Measurements from ENCODE around the gene PER3.

PER3 gene

DNA sequence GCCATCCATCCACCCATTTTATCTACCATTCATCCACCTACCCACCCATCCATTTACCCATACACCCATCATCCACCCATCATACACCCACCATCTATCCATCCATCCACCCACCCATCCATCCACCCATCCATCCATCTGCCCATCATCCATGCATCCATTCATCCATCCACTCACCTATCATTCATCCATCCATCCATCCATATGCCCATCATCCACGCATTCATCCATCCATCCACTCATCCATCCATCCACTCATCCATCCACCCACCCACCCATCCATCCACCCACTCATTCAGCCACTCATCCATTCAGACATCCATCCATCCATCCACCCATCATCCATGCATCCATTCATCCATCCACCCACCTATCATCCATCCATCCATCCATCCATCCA is 100.7 kb downstream of the PER3 start:
- Histone ChIP-seq H3K36me3 (ENCODE audit: insufficient read depth, low read length) (no peaks in the 10 kb centered on the region), H3K27me3 (ENCODE audit: control insufficient read depth, insufficient read depth, low read length) (peaks cover 23% of the 10 kb centered on the region)

DNA sequence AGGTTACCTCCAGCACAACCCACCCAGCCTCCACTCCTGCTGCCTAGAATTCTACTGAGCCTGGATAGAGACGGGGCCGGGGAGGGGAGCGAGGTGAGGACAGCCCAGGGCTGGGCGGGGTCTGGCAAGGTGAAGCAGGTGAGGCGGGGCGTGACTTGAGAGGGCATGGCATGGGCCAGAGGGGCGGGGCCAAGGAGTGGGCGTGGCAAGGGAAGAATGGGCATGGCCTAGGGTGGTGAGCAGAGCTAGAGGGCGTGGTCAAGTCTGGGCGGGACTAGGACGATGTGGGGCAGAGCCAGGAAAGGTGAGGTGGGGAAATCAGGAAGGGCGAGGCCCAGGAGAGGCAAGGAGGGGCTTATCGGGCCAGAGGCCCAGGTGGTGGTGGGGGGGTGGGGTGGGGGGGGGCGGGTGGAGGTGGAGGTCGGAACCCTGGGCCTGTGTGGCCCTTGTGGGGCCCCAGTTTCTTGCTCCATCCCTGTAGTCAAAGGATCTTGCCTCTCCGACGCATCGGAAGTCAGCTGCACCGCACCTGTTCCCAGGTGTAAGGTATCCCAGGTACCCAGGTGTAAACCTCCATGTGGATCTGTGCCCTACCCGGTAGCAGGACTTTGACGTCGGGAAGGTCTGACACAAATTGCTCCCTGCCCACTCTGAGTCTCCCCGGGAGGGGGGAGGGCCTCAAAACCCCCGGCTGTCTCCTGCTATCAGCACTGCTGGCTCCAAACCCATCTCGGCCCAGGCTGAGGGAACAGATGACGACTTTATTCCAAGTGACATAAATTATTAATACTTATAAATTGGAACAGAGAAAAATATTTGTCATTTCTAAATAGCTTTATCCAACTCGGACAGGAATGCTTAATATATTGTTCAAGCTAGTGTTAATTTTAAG is 101.7 kb downstream of the PER3 start:
- H3K27me3 ChIP-seq (ENCODE audit: control insufficient read depth, insufficient read depth, low read length), result peaks cover 19% of the 10 kb centered on the region
- H3K36me3 ChIP-seq (ENCODE audit: insufficient read depth, low read length), result no peaks in the 10 kb centered on the region
- peak overlapping the region; percentile 64 for H3K4me2 ChIP-seq (ENCODE audit: low read length)
- no peak overlapping the region for H3K4me3 ChIP-seq (ENCODE audit: low read length)
- H3K9me3 ChIP-seq (replicated peaks; ENCODE audit: low read length), result no peaks in the 10 kb centered on the region
- H3K4me1 ChIP-seq (ENCODE audit: control insufficient read depth, insufficient read depth, low read length), result no peaks in the 10 kb centered on the region
- H3K9ac ChIP-seq (ENCODE audit: low read depth, low read length), result no peak overlapping the region

More for the DNA sequence above, 100.7 kb downstream of the PER3 start:
- Histone ChIP-seq H3K4me1 (ENCODE audit: control insufficient read depth, insufficient read depth, low read length) (no peaks in the 10 kb centered on the region), H3K9ac (ENCODE audit: low read depth, low read length) (no peak overlapping the region), H3K9me3 (replicated peaks; ENCODE audit: low read length) (no peaks in the 10 kb centered on the region), H3K4me2 (ENCODE audit: low read length) (no peak overlapping the region), H3K4me3 (ENCODE audit: low read length) (no peak overlapping the region)

DNA sequence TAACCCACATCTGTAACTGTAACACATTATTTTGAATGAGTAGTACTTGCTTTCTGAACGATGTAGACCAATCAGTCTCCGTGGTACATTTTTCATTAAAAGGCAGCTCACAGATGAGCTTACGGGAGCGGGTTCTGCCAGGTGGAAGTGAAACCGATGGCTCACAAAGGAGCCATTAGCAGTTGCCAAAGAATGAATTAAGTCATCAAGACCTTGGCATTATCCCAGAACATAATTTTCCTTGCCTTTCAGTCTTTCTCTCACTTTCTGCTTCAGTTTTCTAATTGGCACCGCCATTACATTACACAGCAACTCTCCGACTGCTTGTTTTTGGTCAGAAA is 102.3 kb downstream of the PER3 start:
- peak overlapping the region; percentile 43 for H3K4me3 ChIP-seq (ENCODE audit: low read length)
- no peak overlapping the region for H3K9ac ChIP-seq (ENCODE audit: low read depth, low read length)
- no peaks in the 10 kb centered on the region for H3K9me3 ChIP-seq (replicated peaks; ENCODE audit: low read length)
- peaks cover 18% of the 10 kb centered on the region for H3K27me3 ChIP-seq (ENCODE audit: control insufficient read depth, insufficient read depth, low read length)
- no peaks in the 10 kb centered on the region for H3K36me3 ChIP-seq (ENCODE audit: insufficient read depth, low read length)
- no peaks in the 10 kb centered on the region for H3K4me1 ChIP-seq (ENCODE audit: control insufficient read depth, insufficient read depth, low read length)
- H3K4me2 ChIP-seq (ENCODE audit: low read length), result peak overlapping the region; percentile 64

DNA sequence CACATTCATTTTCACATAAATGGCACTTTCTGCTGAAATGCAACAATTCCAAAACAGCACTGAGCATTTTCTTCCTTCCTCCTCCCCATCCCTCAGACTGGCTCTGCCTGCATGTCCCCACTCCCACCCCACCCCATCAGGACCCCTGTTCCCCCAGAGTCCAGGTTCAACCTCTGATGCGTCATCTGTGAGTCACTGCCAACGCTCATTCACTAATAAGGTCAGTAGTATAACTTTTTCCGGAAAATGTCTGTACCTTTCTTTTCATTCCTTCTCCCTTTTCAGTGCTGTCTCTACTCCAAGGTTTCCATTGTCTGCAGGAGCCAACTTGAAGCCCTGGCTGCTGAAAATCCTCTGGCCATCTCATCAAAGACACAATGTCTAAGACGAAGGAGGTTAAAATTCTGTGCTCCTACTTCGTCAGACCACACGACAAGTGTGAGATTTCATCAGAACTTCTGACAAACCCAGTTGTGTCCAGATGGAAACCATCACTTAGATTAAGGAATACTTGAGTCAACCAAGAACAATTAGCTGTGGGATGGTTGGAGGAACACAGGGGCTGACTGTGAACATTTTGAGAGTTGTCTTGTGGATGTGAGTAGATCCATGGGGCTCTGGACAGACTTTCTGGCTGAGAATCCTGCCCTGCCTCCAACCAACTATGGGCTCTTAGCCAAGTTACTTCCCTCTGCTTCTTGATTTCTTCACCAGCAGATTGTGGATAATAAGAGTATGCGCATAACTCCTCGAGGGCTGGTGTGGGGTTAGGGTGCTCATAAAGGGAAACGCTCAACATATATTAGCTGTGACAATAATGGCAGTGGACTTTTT is 104.4 kb downstream of the PER3 start:
- Histone ChIP-seq H3K4me2 (ENCODE audit: low read length) (no peak overlapping the region), H3K27me3 (ENCODE audit: control insufficient read depth, insufficient read depth, low read length) (peaks cover 5% of the 10 kb centered on the region), H3K9me3 (replicated peaks; ENCODE audit: low read length) (no peaks in the 10 kb centered on the region), H3K4me1 (ENCODE audit: control insufficient read depth, insufficient read depth, low read length) (peaks cover 4% of the 10 kb centered on the region), H3K36me3 (ENCODE audit: insufficient read depth, low read length) (no peaks in the 10 kb centered on the region), H3K4me3 (ENCODE audit: low read length) (no peak overlapping the region), H3K9ac (ENCODE audit: low read depth, low read length) (no peak overlapping the region)

DNA sequence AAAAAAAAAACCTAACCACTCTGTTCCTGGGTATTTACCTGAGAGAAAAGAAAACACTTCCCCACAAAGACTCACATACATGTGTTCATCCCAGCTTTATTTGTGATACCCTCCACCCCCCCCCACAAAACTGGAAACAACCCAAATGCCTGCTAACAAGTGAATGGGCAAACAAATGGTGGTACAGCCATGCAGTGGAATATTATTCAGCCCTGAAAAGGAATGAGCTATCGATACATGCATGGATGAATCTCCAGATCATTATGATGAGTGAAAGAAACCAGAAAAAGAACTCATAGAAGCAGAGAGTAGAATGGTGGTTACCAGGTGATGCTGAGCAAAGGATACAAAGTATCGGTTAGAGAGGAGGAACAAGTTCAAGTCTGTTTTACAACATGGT is 106.8 kb downstream of the PER3 start:
- H3K27me3 ChIP-seq (ENCODE audit: control insufficient read depth, insufficient read depth, low read length), result peaks cover 5% of the 10 kb centered on the region
- H3K9ac ChIP-seq (ENCODE audit: low read depth, low read length), result no peak overlapping the region
- no peaks in the 10 kb centered on the region for H3K36me3 ChIP-seq (ENCODE audit: insufficient read depth, low read length)
- H3K4me3 ChIP-seq (ENCODE audit: low read length), result no peak overlapping the region
- H3K4me1 ChIP-seq (ENCODE audit: control insufficient read depth, insufficient read depth, low read length), result peaks cover 18% of the 10 kb centered on the region
- no peaks in the 10 kb centered on the region for H3K9me3 ChIP-seq (replicated peaks; ENCODE audit: low read length)
- H3K4me2 ChIP-seq (ENCODE audit: low read length), result no peak overlapping the region

DNA sequence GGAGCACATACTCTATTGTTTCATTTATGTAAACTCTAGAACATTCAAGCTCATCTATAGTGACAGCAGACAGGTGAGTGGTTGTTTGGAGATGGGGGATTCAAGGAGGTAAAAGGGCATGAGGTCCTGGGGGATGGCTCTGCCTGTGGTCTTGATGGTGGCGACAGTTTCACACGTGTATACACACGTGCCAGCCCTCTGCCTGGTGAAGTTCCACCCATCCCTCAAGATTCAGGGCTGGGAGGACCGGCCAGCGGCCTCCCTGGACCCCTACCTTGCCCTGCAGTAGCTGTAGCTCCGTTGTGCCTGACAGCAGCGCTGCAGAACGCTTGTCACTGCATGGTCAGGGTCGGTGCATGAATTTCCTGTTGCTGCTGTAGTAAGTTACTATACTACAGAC is 107.7 kb downstream of the PER3 start:
- Histone ChIP-seq H3K4me1 (ENCODE audit: control insufficient read depth, insufficient read depth, low read length) (peaks cover 18% of the 10 kb centered on the region), H3K9ac (ENCODE audit: low read depth, low read length) (no peak overlapping the region), H3K36me3 (ENCODE audit: insufficient read depth, low read length) (no peaks in the 10 kb centered on the region), H3K4me3 (ENCODE audit: low read length) (no peak overlapping the region), H3K27me3 (ENCODE audit: control insufficient read depth, insufficient read depth, low read length) (peaks cover 5% of the 10 kb centered on the region), H3K4me2 (ENCODE audit: low read length) (no peak overlapping the region), H3K9me3 (replicated peaks; ENCODE audit: low read length) (no peaks in the 10 kb centered on the region)

DNA sequence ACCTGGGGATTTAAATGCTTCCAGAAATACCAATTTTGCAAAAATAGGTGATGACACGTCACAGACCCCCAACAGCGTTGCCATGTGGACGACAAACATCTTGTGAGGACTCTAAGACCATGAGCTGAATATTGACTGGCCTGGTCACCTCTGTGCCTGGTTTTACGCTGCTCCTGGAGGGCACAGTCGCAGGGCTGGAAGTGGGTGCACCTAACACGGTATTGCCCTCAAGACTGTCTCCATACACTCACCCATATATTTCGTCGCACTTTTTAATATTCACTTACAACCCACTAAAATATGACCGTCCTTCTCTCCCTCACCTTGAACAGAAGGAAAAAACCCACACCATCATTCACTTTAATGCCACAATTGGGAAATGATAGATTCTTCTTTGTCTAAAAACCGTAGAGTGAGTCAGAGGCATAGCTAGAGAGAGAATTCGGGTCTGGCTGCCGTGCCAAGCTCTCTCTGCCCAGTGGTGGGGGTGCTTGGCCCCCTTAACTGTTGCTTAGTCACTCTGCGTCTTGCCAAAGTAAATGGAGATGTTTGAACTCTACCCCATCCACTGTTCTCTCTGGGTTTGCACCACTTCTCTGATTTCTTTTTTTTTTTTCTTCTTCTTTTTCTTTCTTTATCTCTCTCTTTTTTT is 109.6 kb downstream of the PER3 start:
- no peaks in the 10 kb centered on the region for H3K9me3 ChIP-seq (replicated peaks; ENCODE audit: low read length)
- H3K4me3 ChIP-seq (ENCODE audit: low read length), result no peak overlapping the region
- H3K4me2 ChIP-seq (ENCODE audit: low read length), result peak overlapping the region; percentile 63
- H3K27me3 ChIP-seq (ENCODE audit: control insufficient read depth, insufficient read depth, low read length), result no peaks in the 10 kb centered on the region
- no peak overlapping the region for H3K9ac ChIP-seq (ENCODE audit: low read depth, low read length)
- H3K4me1 ChIP-seq (ENCODE audit: control insufficient read depth, insufficient read depth, low read length), result peaks cover 22% of the 10 kb centered on the region
- no peaks in the 10 kb centered on the region for H3K36me3 ChIP-seq (ENCODE audit: insufficient read depth, low read length)

All from skeletal muscle satellite cell (primary cell).